ENCODE results near the gene GYG1. TPM values are rescaled to one million over a fixed set of nuclear protein-coding genes. Genes with fewer than 3 reads are reported as not detected.
"Not testable (repeated sequence)": the region's sequence is repeated elsewhere in the genome, so short reads cannot be mapped to it uniquely, and the experiment has no call there.

GYG1 gene
- total RNA-seq, 1 donor from 2014 or later: 37.4 TPM

DNA sequence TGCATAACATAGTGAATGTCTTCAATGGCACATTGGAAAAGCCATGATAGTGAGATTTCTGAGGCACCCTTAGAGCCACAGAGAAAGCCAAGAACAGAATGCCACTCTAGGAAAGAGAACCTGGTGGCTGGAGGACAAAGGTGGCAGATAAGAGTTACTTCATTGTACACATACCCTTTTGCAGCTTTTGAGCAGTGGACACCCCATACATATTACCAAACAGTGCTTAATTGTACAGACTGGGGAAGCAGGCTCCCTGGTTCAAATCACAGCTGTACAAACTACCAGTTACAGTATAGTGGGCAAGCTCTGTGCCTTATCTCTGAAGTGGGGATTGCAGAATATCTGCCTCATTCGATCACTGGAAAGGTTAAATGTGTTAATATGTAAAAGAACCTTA is 10.1 kb upstream of the GYG1 start:
- intact Hi-C loops (cut with micrococcal nuclease): no loop called here

DNA sequence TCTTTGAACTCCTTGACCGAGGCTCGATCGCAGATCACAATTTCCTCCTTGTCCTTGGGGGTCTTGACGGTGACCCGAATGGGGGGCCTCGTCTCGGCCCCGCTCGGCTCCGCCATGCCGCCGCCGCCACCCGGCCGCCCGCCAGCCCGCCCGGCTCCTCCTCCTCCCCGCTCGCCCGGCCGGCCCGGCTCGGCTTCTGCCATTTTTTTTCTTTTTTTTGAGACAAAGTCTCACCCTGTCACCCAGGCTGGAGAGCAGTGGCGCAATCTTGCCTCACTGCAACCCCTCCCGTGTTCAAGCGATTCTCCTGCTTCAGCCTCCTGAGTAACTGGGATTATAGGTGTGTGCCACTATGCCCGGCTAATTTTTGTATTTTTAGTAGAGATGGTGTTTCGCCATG is 3.8 kb upstream of the GYG1 start:
- intact Hi-C loops (cut with micrococcal nuclease): not testable (repeated sequence)

DNA sequence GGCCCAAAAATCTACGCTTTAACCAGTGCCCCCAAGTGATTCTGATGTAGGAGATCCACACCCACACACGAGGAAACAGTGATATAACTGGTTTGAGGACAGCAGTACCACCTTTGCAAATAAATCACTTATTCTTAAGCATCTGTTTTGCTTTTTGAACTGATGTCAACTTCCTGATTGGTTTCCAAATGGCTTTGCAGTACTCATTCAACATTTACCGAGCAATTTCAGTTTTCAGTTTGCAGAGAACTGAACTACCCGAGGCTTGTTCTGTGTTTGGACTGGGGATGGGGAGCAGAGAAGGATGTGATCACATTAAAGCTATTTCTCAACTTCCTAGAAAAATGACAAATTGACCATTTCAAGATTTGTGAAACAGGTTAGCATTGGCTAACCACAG is 1.1 kb upstream of the GYG1 start:
- intact Hi-C loops (cut with micrococcal nuclease): loop anchor here (2.0 kb wide), 1 partner anchor 53 kb away; no protein-coding TSS in a partner anchor

DNA sequence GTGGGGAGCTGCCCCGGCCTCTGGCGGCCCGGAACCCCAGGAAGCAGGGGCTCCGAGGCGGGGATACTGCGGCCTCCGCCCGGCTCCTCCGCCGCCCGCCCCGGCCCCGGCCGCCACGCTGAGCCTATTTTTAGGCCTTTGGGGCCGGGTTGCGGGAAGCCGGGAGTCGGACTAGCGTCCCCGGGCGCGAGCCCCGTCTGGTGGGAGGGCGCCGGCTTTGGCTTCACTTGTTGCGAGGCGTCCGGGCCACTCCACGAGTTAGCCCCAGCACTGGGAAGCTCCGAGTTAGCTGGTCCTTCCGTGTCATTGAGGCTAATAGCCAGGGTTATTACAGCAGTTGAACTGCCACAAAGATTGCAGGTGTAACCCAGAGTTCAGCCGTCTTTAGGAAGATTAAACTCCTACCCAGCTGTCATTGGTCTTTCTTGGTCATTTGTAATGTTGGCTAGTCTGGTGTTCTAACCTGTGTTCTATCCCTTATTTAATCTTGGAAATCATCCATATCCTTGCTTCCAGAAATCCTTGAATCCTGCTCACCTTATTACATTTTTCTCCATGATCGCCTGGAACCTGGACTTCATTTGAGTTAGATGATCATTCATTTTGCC is 791 bp downstream of the GYG1 start:
- intact Hi-C loops (cut with micrococcal nuclease): no loop called here

DNA sequence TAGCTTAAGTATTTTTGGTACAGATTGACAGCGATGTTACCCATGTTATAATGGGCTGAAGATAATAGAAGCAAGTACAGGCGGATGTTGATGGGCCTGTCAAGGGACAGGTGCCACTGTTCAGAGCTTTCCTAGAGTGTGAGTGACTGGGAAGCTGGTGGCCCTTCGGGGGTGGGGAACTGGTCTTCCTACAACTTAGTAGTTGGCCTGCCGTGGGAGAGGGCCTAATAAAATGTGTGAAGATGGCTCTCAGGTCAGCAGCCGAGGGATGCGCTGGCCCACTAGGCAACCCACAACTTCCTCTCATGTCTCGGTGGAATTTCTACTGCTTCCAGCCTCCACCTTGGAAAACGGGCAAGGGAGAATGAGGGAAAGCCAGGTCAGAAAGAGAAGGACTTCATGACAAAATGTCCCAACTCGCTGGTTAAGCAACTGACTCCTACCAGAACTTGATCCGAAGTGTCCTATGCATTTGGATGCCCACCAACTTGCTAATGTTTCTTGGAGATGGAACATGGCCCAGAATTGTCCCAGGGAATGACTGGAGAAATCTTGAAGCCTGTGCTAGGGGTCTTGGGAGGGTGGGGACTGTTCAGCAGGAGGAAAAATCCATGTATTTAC is 1.4 kb downstream of the GYG1 start:
- intact Hi-C loops (cut with micrococcal nuclease): no loop called here

DNA sequence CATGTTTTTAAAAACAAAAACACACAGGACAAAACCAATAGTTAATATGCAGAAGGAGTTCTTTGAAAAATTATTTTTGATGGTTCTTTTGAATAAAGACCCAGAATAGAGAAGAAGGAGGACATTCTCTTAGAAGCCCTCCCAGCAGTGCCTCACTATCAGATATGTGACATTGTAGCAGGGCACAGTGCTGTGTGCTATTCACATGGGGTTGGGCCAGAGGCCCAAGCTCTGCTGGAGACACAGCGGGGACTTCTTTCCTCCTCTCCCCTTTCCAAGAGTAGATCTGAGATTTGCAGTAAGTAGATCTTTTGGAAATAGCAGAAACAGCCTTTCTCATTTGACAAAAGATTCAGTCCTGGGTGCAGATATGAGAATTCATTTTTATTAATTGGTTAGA is 6.3 kb downstream of the GYG1 start:
- intact Hi-C loops (cut with micrococcal nuclease): no loop called here

DNA sequence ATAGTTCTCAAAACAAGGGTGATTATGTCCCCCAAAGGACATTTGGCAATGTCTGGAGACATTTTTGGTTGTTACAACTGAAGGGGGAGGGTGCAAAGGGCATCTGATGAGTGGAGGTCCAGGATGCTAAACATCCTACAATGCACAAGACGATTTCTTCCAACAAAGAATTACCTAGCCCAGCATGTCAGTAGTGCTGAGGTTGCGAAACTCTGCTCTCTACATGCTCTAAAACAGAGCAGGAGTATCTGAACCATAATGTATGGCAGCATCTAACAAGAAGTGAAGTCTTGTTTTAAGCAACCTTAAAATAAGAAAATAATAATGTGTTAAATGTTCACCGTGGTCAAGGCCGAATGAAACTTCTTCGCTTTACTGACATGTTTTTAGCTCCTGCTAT is 7.0 kb downstream of the GYG1 start:
- intact Hi-C loops (cut with micrococcal nuclease): no loop called here

DNA sequence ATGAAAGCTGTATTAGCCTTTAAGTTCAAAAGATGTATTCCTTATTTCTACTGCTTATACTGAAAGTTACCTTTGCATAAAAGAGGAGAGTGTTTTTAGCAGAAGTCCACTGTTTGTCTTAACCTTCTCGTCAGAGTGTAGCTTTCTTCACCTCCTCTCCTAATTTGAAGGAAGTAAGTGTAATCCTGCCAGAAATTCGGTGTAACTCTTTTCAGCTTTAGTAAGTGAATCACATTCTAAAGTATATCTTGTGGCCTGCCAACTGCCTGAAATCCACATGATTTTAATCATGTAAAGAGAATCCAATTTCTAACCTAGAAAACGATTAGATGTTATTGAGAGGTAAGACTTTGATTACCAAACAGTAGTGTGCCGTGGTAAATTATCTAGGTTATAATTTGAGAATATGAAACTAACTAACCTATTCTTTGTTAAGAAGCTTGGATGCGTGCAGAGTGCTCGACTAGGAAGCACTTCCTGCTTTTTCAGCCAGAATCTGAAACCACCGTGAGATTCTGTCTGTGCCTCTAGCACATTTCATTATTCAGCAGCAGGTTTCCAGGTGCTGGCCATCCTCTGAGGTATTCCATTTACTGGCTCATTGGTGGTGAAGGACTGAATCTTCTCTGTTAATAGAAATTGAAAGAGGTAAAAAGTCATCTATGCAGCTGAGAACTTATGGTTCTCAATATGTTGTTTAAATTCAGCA is 7.5 kb downstream of the GYG1 start:
- intact Hi-C loops (cut with micrococcal nuclease): no loop called here

DNA sequence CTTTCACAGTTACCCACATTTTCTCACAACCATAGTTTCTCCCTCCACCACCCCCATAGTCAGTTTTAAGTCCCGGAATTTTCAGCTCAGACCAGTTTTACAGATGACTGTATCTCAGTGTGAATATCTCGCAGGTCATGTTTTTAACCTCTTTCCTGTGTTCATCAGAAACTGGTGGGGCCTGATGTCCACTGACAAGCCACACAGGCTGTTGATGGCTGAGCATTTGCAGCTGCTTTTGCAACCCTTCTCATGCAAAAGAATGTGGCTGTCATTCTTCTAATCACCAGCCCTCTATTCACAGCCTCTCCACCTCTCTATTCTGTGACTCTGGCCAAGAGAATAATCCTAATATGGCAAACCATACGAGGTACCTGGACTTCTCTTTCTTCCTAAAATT is 8.5 kb downstream of the GYG1 start:
- intact Hi-C loops (cut with micrococcal nuclease): no loop called here

DNA sequence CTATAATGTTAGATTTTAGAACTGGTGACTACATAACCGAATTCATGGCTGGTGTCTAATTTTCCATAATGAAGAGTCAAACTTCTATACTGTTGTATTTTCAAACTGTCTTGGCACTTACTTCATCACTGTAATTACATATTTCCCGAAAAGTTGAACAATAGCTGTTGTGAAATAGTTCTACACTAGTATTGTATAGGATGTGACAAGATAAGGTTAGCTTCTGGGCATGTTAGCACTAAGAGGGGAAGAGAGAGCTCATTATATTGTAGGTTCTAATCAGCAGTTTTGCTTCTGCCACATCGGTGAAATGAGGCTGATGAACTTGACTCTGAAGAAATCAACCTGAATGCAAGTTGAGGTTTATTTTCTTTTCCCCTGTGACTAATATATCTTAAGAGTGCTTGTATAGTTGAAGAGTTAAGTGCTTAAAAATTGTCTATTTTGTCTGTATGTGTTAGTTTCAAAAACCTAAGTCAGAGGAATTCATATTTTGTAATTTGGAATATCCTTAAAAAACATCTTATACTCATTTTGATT is 8.9 kb downstream of the GYG1 start:
- intact Hi-C loops (cut with micrococcal nuclease): no loop called here

DNA sequence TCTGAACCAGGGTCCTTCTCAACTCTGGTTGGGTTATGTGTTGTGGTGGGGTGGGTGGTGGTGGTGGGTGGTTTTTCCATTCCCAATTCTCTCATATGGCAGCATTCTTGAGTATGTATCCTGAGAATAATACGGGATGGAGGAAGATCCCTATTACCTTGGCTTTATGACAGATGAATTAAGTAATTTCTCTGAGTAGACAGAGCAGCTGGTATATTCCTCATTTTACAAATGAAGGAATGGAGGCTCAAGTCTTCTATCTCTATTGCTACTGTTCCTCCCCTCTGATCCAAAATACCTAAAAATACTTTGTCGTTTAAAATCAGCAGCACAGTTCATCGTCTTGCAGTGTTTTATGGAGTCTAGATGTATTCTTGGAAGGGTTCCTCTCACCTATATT is 10.4 kb downstream of the GYG1 start:
- intact Hi-C loops (cut with micrococcal nuclease): no loop called here

DNA sequence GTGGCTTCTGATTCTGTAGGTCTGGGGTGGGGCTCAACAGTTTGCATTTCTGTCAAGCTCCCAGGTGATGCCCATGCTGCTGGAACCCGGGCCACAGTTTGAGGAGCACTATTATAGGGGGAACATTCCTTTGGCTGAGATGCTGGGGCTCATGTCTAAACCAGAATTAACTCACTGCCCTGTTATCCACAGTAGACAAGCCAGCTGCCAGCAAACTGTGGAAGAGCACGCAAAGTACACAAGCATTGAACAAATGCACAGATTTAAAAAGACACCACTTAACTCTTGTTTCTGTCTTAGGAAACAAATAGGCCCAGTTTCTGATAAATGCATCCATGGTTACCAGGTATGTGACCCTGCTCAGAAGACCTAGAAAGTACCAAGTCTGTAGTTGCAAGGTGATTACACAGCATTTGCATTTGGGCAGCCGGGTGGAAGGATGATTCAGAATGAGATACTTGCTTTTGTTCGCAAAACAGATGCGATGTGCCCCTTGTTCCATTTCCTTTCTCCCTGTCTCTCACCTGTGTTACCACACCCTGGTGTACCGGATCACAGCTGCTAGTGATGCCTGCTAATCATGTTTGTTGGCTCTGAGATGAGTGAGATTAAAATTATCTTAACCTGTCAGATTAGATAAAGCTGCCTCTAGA is 12.4 kb downstream of the GYG1 start:
- intact Hi-C loops (cut with micrococcal nuclease): no loop called here

DNA sequence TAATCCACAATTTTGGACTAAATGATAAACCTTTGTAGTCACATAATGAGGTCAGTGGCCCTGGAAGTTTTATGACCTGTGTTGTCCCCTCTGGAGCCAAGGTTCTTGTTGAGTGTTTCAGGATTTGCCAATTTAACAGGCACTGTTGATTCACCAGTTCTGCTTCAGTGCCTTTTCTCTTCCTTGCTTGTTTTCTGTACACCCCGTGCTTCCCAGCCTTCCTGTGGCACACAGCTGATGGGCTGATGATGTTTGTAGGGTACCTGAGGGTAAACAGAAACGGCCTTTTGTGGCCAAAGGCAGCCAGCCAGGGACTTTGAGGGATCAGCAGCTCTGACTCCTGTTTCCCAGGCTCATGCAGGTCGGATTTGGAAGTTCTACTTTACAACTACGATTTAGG is 13.3 kb downstream of the GYG1 start:
- intact Hi-C loops (cut with micrococcal nuclease): no loop called here

DNA sequence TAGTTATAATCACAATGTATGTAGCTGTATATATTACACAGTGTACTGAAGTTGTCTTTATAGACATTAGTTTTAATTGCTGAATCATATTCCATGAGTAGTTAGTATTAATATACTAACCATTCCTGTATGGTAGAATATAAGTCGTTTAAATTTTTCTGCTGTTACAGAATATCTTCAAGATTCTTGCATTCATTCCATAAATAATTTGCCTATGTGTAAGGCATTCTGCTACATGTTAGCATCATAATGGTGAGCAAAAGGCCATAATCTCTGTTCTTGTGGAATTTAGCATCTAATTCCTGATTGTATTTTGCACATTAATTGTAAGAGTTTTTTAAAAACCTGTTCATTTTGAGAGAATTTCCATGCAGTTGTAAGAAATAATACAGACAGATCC is 14.1 kb downstream of the GYG1 start:
- intact Hi-C loops (cut with micrococcal nuclease): no loop called here

DNA sequence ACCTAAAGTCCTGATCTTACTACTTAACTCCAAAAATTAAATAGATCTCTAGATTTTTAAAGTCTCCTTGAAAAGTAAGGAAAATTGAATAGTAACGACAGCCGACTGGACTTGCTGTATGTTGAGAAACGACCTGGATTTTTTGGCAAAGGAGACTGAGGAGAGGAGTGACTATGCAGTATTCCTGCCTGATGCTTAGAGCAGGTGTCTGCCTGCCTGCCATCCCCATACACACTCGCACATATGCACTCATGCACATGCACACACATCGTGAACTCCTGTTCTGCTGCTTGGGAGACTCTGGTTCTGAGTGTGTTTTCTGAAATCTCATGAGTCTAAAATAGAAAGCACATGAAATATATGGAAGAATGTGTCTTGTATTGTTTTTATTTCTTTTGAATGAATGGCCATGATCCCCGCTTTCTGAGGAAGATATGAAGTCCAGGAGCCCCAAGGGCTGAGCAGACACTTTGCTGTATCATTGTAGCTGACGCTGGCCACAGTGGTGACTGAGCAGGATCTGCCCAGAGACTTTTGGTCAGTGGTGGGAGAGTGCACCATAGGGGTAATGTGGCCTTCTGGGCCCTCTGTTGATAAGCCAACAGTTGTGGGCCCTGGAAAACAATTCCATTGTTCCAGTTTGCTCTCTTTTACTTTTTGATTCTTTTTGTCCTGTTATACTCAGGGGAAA is 16.4 kb downstream of the GYG1 start:
- intact Hi-C loops (cut with micrococcal nuclease): no loop called here

DNA sequence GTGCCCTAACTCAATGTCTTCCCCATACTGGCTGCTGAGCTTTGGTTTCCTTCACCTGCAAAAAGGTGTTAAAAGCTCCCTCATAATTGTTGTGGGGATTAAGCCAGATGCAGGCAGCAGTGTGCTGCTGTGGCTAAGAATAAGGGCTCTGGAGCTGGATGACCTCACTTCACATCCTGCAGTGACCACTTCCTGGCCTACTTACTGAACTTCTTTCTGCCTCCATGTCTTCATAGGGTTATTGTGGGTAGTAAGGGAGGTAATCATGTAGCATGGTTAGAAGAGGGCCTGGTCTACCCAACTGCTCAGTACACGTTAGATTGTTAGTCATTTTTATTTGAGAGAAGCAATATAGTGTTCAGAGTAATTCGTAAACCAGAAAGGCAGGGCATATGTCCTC is 18.4 kb downstream of the GYG1 start:
- intact Hi-C loops (cut with micrococcal nuclease): loop anchor here (1.0 kb wide), 2 partner anchors 9 to 18 kb away; partner anchors contain the start of gene GYG1

DNA sequence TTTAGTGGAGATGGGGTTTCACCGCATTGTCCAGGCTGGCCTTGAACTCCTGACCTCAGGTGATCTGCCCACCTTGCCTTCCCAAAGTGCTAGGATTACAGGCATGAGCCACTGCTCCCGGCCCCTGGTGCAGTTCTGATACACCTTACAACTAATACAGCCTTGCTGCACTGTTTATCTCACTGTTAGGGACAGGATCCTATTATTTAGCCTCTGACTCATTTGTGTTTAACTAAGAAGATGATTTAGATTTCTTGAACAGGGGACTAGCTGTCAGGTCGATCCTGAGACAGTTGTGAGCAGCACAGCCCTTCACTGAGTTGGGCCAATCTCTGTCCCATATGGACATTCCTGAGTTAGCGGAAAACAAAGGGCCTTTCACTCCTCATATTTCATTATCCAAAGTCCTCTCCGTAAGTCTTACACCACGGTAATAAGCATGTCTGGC is 19.2 kb downstream of the GYG1 start:
- intact Hi-C loops (cut with micrococcal nuclease): loop anchor here (1.0 kb wide), 1 partner anchor 8 kb away; no protein-coding TSS in a partner anchor

DNA sequence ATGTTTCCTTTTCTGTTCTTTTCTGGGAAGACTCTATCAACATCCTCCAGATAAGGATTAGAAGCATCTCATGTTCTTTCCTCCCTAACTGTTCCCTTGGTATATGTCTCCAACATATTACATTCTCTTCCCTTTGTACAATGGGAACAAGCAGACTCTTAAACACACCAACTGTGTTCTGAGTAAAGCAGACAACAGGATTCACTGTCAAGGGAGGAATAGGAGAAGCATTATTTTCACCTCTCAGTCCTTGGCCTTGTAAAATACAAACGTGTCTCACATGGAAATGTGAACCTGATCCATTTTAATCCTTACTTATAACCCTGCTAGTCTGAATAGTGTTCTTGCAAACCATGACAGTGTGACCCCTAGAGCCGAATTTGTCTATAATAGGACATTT is 19.6 kb downstream of the GYG1 start:
- intact Hi-C loops (cut with micrococcal nuclease): loop anchor here (1.0 kb wide), 1 partner anchor 7 kb away; no protein-coding TSS in a partner anchor

DNA sequence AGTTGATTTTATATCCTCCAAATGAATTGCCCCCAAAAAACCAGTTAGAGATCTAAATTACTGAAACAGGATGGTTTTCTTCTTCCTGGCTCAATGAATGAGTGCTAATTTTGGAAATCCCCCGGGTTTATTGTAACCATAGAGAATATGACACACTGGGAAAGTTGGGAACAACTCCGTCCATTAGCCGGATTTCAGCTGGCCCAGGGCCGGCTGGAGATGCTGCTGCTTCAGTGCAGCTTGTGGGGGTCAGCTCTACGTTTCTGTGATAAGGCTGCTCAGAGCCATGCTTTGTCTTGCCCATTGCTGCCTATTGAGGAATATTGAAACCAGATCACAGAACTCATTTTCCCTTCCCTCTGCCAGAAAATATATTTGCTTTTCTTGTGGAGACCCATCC is 20.3 kb downstream of the GYG1 start:
- intact Hi-C loops (cut with micrococcal nuclease): no loop called here

DNA sequence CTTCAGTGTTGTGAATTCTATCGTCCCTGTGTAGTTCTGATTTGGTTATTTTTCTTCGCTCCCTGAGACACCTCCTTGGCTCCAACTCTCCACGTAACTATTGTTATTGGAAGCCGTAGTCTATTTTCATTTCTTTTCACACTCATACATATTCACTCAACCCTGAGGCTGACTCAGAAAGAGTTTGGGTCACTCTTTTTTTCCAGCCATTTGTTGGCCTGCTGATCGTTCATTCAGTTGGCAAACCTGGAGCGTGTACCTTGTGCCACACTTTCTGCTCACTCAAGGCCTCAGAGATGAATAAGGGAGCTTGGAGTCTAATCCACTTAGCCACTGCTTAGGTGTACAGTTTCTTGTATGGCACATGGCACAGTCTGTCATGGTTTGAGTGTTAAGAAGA is 22.4 kb downstream of the GYG1 start:
- intact Hi-C loops (cut with micrococcal nuclease): no loop called here

DNA sequence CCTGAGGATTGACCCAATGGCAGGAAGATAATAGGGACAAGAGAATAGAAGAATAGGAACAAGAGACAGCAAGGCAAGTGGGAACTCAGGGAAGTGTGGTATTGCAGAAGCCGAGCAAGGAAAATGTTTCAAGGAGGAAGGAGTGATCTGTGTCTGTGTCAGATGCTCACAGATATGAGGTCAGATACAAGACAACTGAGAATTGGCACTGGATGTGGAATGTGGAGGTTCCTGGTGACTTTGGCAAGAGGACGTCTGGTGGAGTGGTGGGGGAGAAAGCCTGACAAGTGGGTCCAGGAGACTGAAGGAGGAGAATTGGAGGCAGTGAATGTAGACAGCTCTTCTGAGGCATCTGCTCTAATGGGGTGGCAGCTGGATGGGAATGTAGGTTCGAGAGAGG is 24.1 kb downstream of the GYG1 start:
- intact Hi-C loops (cut with micrococcal nuclease): no loop called here
